DOHH2 (cell line): ENCODE measurements around the gene DIPK2A.

Experiments
- H3F3A ChIP-seq: fragments of 200-600 bp; sonication (generic), shearing (Covaris generic); 2 replicates; pipeline ENCODE4 v1.6.0; 2016; ENCODE audit warnings: antibody characterized with exemption, mild to moderate bottlenecking; ENCODE audit not compliant: control insufficient read depth, insufficient read depth
- H3K27ac ChIP-seq: fragments of 200-600 bp; sonication (generic); 2 replicates; pipeline ENCODE4 v1.5.1; 2014; ENCODE audit warnings: low read depth, mild to moderate bottlenecking, low read length, moderate library complexity
- H3K27me3 ChIP-seq: fragments of 200-600 bp; sonication (generic); 2 replicates; pipeline ENCODE4 v1.6.1; 2014; ENCODE audit warnings: mild to moderate bottlenecking, low read length, mixed read lengths; ENCODE audit not compliant: control insufficient read depth
- H3K36me3 ChIP-seq: fragments of 200-600 bp; sonication (generic); 2 replicates; pipeline ENCODE4 v1.6.1; 2014; ENCODE audit warnings: mild to moderate bottlenecking, low read length, moderate library complexity, mixed read lengths; ENCODE audit not compliant: control insufficient read depth
- H3K4me1 ChIP-seq: fragments of 200-600 bp; sonication (generic); 2 replicates; pipeline ENCODE4 v1.6.1; 2014; ENCODE audit warnings: mild to moderate bottlenecking, low read length, mixed read lengths; ENCODE audit not compliant: control insufficient read depth
- H3K4me2 ChIP-seq: fragments of 200-600 bp; sonication (generic); 2 replicates; pipeline ENCODE4 v1.6.0; 2014; ENCODE audit warnings: mild to moderate bottlenecking, low read length, moderate library complexity
- H3K4me3 ChIP-seq: fragments of 200-600 bp; sonication (generic); 2 replicates; pipeline ENCODE4 v1.5.1; 2014; ENCODE audit warnings: mild to moderate bottlenecking, low read length, mixed read lengths
- H3K79me2 ChIP-seq: fragments of 200-600 bp; sonication (generic); 2 replicates; pipeline ENCODE4 v1.6.1; 2014; ENCODE audit warnings: mild to moderate bottlenecking, low read length, mixed read lengths; ENCODE audit not compliant: control insufficient read depth
- H3K9me2 ChIP-seq: fragments of 200-600 bp; sonication (generic); replicated peaks from 2 replicates; pipeline ENCODE4 v1.6.1; 2014; ENCODE audit warnings: mild to moderate bottlenecking, low read length, mixed read lengths; ENCODE audit not compliant: control insufficient read depth
- H3K9me3 ChIP-seq: fragments of 200-600 bp; sonication (generic); 2 replicates; pipeline ENCODE4 v1.6.1; 2014; ENCODE audit warnings: antibody characterized with exemption, low read length, mixed read lengths; ENCODE audit not compliant: control insufficient read depth, insufficient read depth
- H4K20me1 ChIP-seq: fragments of 200-600 bp; sonication (generic); 2 replicates; pipeline ENCODE4 v1.6.0; 2014; ENCODE audit warnings: low read depth, mild to moderate bottlenecking, antibody characterized with exemption, low read length, moderate library complexity; ENCODE audit not compliant: control insufficient read depth, insufficient read depth
- EZH2phosphoT487 ChIP-seq: fragments of 200-600 bp; sonication (generic); IDR thresholded peaks from 2 replicates; pipeline ENCODE4 v1.6.1; 2017; ENCODE audit warnings: borderline replicate concordance, mild to moderate bottlenecking, antibody characterized with exemption, low read length, moderate library complexity, mixed read lengths
- TF ChIP-seq, protein P1 (sequence below): fragments of 200-600 bp; sonication (generic); IDR thresholded peaks from one replicate; pipeline ENCODE4 v1.5.1; 2014; ENCODE audit warnings: antibody characterized with exemption, mild to moderate bottlenecking, low read depth, low read length; ENCODE audit not compliant: poor library complexity, severe bottlenecking

The DIPK2A gene

DNA sequence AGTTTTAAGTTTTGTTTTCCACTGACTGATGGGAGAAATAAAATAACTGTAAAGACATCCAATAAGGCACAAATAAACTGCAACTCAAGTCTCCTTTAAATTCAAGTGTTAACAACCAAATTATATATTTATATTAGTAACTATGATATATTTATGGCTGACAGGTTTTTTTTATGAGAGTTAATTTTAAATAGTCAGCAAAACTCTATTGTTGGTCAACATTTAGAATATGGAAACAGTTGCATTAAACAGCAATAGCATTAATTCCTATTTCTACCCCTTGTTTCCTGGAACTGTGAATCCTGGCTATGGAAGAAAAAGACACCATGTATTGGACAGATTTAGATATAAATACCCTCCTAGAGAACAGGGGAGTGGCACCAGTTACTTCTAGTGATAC lies 16.5 kb upstream of the DIPK2A start:
- no peaks in the 10 kb centered on the region for H3K79me2 ChIP-seq
- no peak overlapping the region for H3K4me2 ChIP-seq
- H4K20me1 ChIP-seq: no peaks in the 10 kb centered on the region
- H3K27me3 ChIP-seq: no peaks in the 10 kb centered on the region
- H3F3A ChIP-seq: no peaks in the 10 kb centered on the region
- no peaks in the 10 kb centered on the region for H3K9me2 ChIP-seq
- TF ChIP-seq EZH2phosphoT487: no peak
- TF ChIP-seq, protein P1, sequence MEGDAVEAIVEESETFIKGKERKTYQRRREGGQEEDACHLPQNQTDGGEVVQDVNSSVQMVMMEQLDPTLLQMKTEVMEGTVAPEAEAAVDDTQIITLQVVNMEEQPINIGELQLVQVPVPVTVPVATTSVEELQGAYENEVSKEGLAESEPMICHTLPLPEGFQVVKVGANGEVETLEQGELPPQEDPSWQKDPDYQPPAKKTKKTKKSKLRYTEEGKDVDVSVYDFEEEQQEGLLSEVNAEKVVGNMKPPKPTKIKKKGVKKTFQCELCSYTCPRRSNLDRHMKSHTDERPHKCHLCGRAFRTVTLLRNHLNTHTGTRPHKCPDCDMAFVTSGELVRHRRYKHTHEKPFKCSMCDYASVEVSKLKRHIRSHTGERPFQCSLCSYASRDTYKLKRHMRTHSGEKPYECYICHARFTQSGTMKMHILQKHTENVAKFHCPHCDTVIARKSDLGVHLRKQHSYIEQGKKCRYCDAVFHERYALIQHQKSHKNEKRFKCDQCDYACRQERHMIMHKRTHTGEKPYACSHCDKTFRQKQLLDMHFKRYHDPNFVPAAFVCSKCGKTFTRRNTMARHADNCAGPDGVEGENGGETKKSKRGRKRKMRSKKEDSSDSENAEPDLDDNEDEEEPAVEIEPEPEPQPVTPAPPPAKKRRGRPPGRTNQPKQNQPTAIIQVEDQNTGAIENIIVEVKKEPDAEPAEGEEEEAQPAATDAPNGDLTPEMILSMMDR: no peak
- no peak overlapping the region for H3K4me3 ChIP-seq
- H3K27ac ChIP-seq: no peak overlapping the region
- no peaks in the 10 kb centered on the region for H3K9me3 ChIP-seq
- no peaks in the 10 kb centered on the region for H3K36me3 ChIP-seq
- H3K4me1 ChIP-seq: no peaks in the 10 kb centered on the region

DNA sequence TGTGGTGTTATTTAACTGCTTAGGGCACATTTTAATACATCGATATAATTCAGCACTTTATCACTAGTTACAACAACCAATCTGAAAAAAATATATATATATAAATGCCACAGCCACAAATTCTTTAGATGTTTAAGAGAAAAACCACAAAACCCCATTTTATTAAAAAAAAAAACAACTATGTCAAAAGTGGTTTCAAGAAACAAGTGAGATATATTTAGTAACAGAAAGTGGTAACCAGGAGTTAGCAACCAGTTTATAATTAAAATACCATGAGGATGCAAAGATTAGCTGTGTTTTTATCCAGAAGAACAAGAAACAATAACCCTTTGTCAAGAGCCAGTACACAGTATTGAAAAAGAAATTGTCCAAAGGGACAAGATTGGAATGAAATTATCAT lies 14.8 kb upstream of the DIPK2A start:
- Histone ChIP-seq H3K4me1 (no peaks in the 10 kb centered on the region), H3K4me2 (no peak overlapping the region)
- TF ChIP-seq EZH2phosphoT487: no peak
- TF ChIP-seq, protein P1: no peak

DNA sequence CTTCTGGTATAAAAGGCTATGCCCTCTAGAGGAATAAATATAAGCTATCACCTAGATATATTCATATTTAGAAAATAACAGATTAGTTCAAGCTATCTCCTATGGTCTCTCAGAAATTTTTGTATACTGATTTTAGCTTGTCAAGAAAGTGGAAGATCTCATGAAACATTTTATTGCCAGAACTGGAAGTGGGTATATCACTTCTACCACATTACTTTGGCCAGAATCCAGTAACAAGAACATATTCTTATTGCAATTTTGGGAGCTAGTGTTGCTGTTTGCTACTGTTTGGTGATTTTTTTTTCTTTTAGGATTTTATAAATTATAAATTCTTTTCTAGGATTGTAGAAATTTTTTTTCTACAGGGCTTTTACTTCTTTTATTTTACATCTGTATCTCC lies 14.2 kb upstream of the DIPK2A start:
- Histone ChIP-seq H4K20me1 (no peaks in the 10 kb centered on the region), H3K4me2 (no peak overlapping the region), H3K79me2 (no peaks in the 10 kb centered on the region), H3K9me2 (no peaks in the 10 kb centered on the region), H3K4me1 (no peaks in the 10 kb centered on the region), H3K27me3 (no peaks in the 10 kb centered on the region), H3K27ac (no peak overlapping the region), H3F3A (no peaks in the 10 kb centered on the region), H3K36me3 (no peaks in the 10 kb centered on the region), H3K9me3 (no peaks in the 10 kb centered on the region), H3K4me3 (no peak overlapping the region)
- TF ChIP-seq, protein P1: no peak
- no peak for TF ChIP-seq EZH2phosphoT487

More for the DNA sequence above, 14.8 kb upstream of the DIPK2A start:
- no peaks in the 10 kb centered on the region for H3K9me3 ChIP-seq
- H3K4me3 ChIP-seq: no peak overlapping the region
- H4K20me1 ChIP-seq: no peaks in the 10 kb centered on the region
- H3K79me2 ChIP-seq: no peaks in the 10 kb centered on the region
- H3K27ac ChIP-seq: no peak overlapping the region
- H3K36me3 ChIP-seq: no peaks in the 10 kb centered on the region
- H3F3A ChIP-seq: no peaks in the 10 kb centered on the region
- no peaks in the 10 kb centered on the region for H3K9me2 ChIP-seq
- H3K27me3 ChIP-seq: no peaks in the 10 kb centered on the region

DNA sequence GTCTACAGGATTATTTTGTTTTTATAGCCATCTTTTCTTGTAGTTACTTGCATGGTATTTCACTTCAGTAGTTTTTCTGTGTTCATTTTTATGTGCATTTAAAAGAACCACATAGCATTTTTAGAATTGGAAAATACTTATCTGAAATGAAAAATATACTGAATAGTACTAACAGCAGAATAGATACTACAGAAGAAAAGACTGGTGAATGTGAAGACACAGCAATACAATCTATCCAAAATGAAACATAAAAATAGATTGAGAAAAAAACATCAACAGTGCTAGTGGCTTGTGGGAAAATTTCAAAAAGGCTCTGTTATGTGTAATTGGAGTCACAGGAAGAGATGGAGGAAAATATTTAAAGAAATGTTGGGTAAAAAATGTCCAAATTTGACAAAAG lies 12.7 kb upstream of the DIPK2A start:
- Histone ChIP-seq H4K20me1 (no peaks in the 10 kb centered on the region), H3K27ac (no peak overlapping the region), H3K9me3 (no peaks in the 10 kb centered on the region), H3K79me2 (no peaks in the 10 kb centered on the region), H3K9me2 (no peaks in the 10 kb centered on the region), H3K4me2 (no peak overlapping the region), H3K27me3 (no peaks in the 10 kb centered on the region), H3K4me1 (no peaks in the 10 kb centered on the region), H3F3A (no peaks in the 10 kb centered on the region), H3K4me3 (no peak overlapping the region), H3K36me3 (no peaks in the 10 kb centered on the region)
- no peak for TF ChIP-seq EZH2phosphoT487
- TF ChIP-seq, protein P1: no peak
